DND-41 (cell line): Measurements from ENCODE around the gene PRR36.

Experiments
- CTCF ChIP-seq: IDR thresholded peaks from 2 replicates; pipeline ENCODE4 v1.5.1; 2012; ENCODE audit warnings: borderline replicate concordance, low read length, moderate library complexity, mild to moderate bottlenecking; ENCODE audit not compliant: poor library complexity, severe bottlenecking; ENCODE audit errors: extremely low read depth
- EZH2 ChIP-seq: IDR thresholded peaks from 3 replicates; pipeline ENCODE4 v1.6.1; 2012; ENCODE audit warnings: borderline replicate concordance, low read depth, mild to moderate bottlenecking, moderate library complexity, low read length, inconsistent platforms; ENCODE audit not compliant: severe bottlenecking

GRCh38 chr19:7830823-7831222, 43.4 kb downstream of the PRR36 start:
- TF ChIP-seq EZH2 (no peak), CTCF (no peak)
